ENCODE data around the gene IPO13.

GRCh38 chr1:43974443-43975248, 27.9 kb downstream of the IPO13 start, which contains the start of gene ATP6V0B:
- TF ChIP-seq CTCF (IDR thresholded peaks at IDR 0.05; ENCODE audit: low read depth, low read length) (no peak), EZH2phosphoT487 (IDR thresholded peaks at IDR 0.05; ENCODE audit: low read depth) (no peak)

Measured in OCI-LY3 (cell line).